Kidney (tissue), 14 donors: ENCODE results near the gene UPB1. TPM values are rescaled to one million over a fixed set of nuclear protein-coding genes. Genes with fewer than 3 reads are reported as not detected.
"Not testable (repeated sequence)": the region's sequence is repeated elsewhere in the genome, so short reads cannot be mapped to it uniquely, and the experiment has no call there.

Experiments
- DNase-seq, 5 donors: peaks; one replicate each; pipeline ENCODE4 v3.0.0-alpha.2; 2013 to 2020
- FAIRE-seq: peaks from 2 replicates; lab custom pipeline; 2012; peaks lifted over from hg19 to GRCh38; lab: Jason Lieb, UNC
- H3K27ac ChIP-seq, 2 donors: one replicate each; pipeline ENCODE4 v1.7.0; 2013; ENCODE audit warnings: low read depth in 2 of 2, low read length in 2 of 2, inconsistent platforms in 1 of 2
- H3K27me3 ChIP-seq: one replicate; pipeline ENCODE4 v1.7.1; 2013; ENCODE audit warnings: low read length, inconsistent platforms; ENCODE audit not compliant: control insufficient read depth, insufficient read depth
- H3K36me3 ChIP-seq, 3 donors: one replicate each; pipeline versions ENCODE4 v1.7.0 to v1.7.1; 2013; ENCODE audit warnings: low read length in 3 of 3, control low read depth in 1 of 3, inconsistent platforms in 1 of 3; ENCODE audit not compliant: insufficient read depth in 3 of 3, control insufficient read depth in 2 of 3
- H3K4me1 ChIP-seq, 3 donors: one replicate each; pipeline versions ENCODE4 v1.7.0 to v1.7.1; 2013; ENCODE audit warnings: low read length in 3 of 3, inconsistent platforms in 1 of 3, low read depth in 1 of 3; ENCODE audit not compliant: control insufficient read depth in 2 of 3, insufficient read depth in 2 of 3
- H3K4me3 ChIP-seq, 3 donors: one replicate each; pipeline versions ENCODE4 v1.7.0 to v1.8.1; 2013; ENCODE audit warnings: low read length in 3 of 3, control low read depth in 1 of 3, inconsistent platforms in 1 of 3
- H3K9ac ChIP-seq, 3 donors: one replicate each; pipeline versions ENCODE4 v1.7.0 to v1.7.1; 2013; ENCODE audit warnings: low read length in 3 of 3, control low read depth in 1 of 3, inconsistent platforms in 1 of 3
- H3K9me3 ChIP-seq, 3 donors: one replicate each; pipeline versions ENCODE4 v1.7.0 to v1.7.1; 2013; ENCODE audit warnings: low read length in 3 of 3, control low read depth in 1 of 3, inconsistent platforms in 1 of 3; ENCODE audit not compliant: control insufficient read depth in 2 of 3, insufficient read depth in 1 of 3
- intact Hi-C: fragments of 100-400 bp; cut with DNase I; formaldehyde crosslinking; loops from one replicate; pipeline ENCODE4 v1.11.1; 2022
- polyA plus RNA-seq: library from polyadenylated mRNA; stranded (reverse); fragments of 350-450 nt; fragmentation: Illumina TruSeq; extraction: RNeasy Lipid Tissue Mini Kit (QIAGEN cat#74804); gene quantifications from one replicate; pipeline ENCODE4 v1.2.3, GENCODE V29; 2014; ENCODE audit warnings: low read depth, low replicate concordance; ENCODE audit not compliant: insufficient read depth
- total RNA-seq: library from RNA; stranded (reverse); fragmentation: NEBNext Ultra II Directional; extraction: Animal tissue kit (Norgen Biotek cat#: 25700); gene quantifications from one replicate; pipeline ENCODE4 v1.2.1, GENCODE V29; 2021
- TF ChIP-seq, protein P1 (sequence below): IDR thresholded peaks from 3 replicates; pipeline ENCODE4 v1.5.1; 2012; ENCODE audit warnings: mild to moderate bottlenecking, moderate library complexity, borderline replicate concordance; ENCODE audit not compliant: insufficient read depth; ENCODE audit errors: extremely low read depth
- donor health status: control.
- donor health status: control.
- donor health status: control.
- donor health status: control.
- donor health status: control.
- donor health status: DM: yes; HTN: yes; CAD: no.
- donor health status: Normal renal cell carcinoma (clear cell type).

Gene UPB1
- total and polyA plus RNA-seq, 2 donors from 2014 or later, result 1.0 to 64.6 TPM

DNA sequence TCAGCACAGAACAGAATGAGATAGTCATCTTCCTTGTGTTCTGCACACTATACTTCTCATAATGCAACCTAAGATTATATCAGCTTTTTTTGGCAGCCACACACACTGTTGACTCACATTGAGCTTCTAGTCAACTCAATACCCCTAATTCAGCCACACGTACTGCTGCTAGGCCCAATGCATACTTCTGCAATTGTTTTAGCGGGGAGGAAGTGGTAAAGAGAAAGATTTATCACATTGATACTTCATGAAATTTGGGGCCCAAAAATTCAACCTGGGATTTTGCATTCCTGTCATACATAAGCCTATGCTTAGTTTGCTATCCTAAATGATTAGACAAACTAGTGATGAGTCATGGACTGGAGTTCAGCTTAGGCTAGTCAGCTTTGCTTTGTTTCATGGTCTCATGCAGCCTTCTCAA, 8.6 kb upstream of the UPB1 start:
- Histone ChIP-seq H3K4me3 (no peak overlapping the region), H3K36me3 (no peaks in the 10 kb centered on the region), H3K9ac (no peak overlapping the region), H3K9me3 (no peaks in the 10 kb centered on the region), H3K27ac (no peak overlapping the region), H3K27me3 (no peaks in the 10 kb centered on the region), H3K4me1 (peaks cover 0 to 13% (median 4%) of the 10 kb centered on the region in 3 donors)
- intact Hi-C loops, result no loop called here
- DNase-seq, result no peak
- FAIRE-seq, result no peak
- TF ChIP-seq, protein P1, sequence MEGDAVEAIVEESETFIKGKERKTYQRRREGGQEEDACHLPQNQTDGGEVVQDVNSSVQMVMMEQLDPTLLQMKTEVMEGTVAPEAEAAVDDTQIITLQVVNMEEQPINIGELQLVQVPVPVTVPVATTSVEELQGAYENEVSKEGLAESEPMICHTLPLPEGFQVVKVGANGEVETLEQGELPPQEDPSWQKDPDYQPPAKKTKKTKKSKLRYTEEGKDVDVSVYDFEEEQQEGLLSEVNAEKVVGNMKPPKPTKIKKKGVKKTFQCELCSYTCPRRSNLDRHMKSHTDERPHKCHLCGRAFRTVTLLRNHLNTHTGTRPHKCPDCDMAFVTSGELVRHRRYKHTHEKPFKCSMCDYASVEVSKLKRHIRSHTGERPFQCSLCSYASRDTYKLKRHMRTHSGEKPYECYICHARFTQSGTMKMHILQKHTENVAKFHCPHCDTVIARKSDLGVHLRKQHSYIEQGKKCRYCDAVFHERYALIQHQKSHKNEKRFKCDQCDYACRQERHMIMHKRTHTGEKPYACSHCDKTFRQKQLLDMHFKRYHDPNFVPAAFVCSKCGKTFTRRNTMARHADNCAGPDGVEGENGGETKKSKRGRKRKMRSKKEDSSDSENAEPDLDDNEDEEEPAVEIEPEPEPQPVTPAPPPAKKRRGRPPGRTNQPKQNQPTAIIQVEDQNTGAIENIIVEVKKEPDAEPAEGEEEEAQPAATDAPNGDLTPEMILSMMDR, result no peak

DNA sequence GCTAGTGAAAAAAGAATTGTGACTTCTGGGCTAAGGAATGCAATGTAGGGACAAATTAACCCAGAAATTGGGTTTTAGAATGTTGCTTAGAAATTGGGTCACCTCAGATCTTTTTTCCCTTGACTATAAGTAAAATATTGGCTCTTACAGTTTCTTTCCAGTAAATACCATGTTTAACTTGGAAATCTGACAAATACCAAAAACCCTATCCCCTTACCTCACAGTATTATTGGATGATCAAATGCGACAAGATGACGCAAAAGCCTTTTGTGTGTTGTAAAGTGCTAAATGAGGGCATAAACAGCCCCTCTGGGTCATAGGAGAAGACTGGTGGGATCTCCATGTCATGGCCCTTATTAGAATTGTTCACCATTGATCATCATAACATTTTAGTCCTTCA, 6.1 kb upstream of the UPB1 start:
- no peak for FAIRE-seq
- TF ChIP-seq, protein P1, result no peak
- Histone ChIP-seq H3K9ac (no peak overlapping the region), H3K27me3 (no peaks in the 10 kb centered on the region), H3K27ac (no peak overlapping the region), H3K4me1 (no peaks in the 10 kb centered on the region), H3K4me3 (no peak overlapping the region), H3K9me3 (no peaks in the 10 kb centered on the region), H3K36me3 (no peaks in the 10 kb centered on the region)
- intact Hi-C loops, result no loop called here
- DNase-seq, result no peak

DNA sequence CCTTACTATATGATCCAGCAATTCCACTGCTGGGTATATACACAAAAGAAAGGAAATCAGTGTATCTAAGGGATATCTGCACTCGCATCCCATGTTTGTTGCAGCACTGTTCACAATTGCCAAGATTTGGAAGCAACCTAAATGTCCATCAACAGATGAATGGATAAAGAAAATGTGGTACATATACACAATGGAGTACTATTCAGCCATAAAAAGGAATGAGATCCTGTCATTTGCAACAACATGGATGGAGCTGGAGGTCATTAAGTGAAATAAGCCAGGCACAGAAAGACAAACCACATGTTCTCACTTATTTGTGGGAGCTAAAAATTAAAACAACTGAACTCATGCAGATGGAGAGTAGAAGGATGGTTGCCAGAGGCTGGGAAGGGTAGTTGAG, 5.7 kb upstream of the UPB1 start:
- H3K9ac ChIP-seq, H3K27me3 ChIP-seq, H3K4me3 ChIP-seq, DNase-seq, FAIRE-seq, H3K4me1 ChIP-seq, H3K27ac ChIP-seq, H3K9me3 ChIP-seq, H3K36me3 ChIP-seq, intact Hi-C loops: not testable (repeated sequence)

DNA sequence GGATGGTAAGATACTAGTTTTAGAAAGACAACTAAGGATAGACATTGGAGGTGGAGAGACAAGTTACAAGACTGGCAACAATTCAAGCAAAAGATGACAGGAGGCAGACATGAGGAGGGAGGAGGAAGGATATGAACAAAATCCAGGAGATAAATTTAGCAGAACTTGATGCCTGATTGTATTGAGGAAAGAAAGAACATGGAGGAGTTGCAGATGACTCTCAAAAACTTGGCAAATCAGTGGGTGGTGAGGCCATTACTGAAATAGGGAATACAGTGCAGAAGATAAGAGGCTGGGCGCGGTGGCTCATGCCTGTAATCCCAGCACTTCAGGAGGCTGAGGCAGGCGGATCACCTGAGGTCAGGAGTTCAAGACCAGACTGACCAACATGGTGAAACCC, 2.7 kb upstream of the UPB1 start:
- H3K9ac ChIP-seq, result no peak overlapping the region
- intact Hi-C loops, result no loop called here
- no peak overlapping the region for H3K27ac ChIP-seq
- peaks cover 0 to 2% (median under 1%) of the 10 kb centered on the region in 3 donors for H3K4me1 ChIP-seq
- H3K9me3 ChIP-seq, result no peaks in the 10 kb centered on the region
- H3K27me3 ChIP-seq, result no peaks in the 10 kb centered on the region
- no peak for FAIRE-seq
- no peak overlapping the region for H3K4me3 ChIP-seq
- DNase-seq, result no peak
- no peaks in the 10 kb centered on the region for H3K36me3 ChIP-seq
- TF ChIP-seq, protein P1, result no peak
